Measurements from ENCODE around the gene MTHFD1L. TPM values are rescaled to one million over a fixed set of nuclear protein-coding genes. Genes with fewer than 3 reads are reported as not detected.

Gene MTHFD1L
- total RNA-seq, 1 donor from 2014 or later, result 3.1 TPM

DNA sequence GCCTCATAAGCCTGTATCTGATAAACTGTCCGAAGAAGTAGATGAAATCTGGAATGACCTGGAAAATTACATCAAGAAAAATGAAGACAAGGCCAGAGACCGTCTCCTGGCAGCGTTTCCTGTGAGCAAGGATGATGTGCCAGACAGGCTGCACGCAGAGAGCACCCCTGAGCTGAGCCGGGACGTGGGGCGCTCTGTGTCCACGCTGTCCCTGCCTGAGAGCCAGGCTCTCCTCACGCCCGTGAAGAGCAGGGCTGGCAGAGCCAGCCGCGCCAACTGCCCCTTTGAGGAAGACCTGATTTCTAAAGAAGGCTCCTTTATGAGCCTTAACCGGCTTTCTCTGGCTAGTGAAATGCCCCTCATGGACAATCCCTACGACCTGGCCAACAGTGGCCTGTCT lies 33.9 kb upstream of the MTHFD1L start:
- Histone ChIP-seq H3K27ac (replicated peaks) (no peak overlapping the region), H3K4me1 (no peaks in the 10 kb centered on the region), H3K9me3 (replicated peaks) (no peaks in the 10 kb centered on the region), H3K36me3 (peaks cover 51% of the 10 kb centered on the region), H3K4me3 (no peak overlapping the region), H3K27me3 (ENCODE audit: low read depth) (no peaks in the 10 kb centered on the region)
- intact Hi-C loops (cut with micrococcal nuclease), result no loop called here
- TF ChIP-seq, protein P1, sequence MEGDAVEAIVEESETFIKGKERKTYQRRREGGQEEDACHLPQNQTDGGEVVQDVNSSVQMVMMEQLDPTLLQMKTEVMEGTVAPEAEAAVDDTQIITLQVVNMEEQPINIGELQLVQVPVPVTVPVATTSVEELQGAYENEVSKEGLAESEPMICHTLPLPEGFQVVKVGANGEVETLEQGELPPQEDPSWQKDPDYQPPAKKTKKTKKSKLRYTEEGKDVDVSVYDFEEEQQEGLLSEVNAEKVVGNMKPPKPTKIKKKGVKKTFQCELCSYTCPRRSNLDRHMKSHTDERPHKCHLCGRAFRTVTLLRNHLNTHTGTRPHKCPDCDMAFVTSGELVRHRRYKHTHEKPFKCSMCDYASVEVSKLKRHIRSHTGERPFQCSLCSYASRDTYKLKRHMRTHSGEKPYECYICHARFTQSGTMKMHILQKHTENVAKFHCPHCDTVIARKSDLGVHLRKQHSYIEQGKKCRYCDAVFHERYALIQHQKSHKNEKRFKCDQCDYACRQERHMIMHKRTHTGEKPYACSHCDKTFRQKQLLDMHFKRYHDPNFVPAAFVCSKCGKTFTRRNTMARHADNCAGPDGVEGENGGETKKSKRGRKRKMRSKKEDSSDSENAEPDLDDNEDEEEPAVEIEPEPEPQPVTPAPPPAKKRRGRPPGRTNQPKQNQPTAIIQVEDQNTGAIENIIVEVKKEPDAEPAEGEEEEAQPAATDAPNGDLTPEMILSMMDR (IDR thresholded peaks at IDR 0.05; ENCODE audit: borderline replicate concordance), result no peak
- no peak for DNase-seq

DNA sequence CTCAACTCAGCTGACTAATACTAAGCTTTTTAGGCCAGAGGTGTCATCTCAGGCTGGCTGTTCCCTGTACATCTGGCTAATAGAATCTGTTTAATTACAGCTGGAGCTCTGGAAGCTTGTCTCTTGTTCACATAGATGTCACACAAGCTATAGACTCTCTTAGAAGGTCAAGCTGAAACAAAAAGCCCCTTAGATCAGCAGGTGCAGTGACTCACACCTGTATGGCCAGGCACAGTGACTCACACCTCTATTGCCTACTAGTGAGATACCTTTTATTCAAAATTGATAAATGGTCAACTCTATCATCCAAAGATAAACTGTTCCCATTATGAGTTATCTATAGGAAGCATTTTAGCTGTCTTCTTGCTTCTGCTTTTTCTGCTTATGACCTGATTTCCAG lies 29.9 kb upstream of the MTHFD1L start:
- Histone ChIP-seq H3K9me3 (replicated peaks) (no peaks in the 10 kb centered on the region), H3K36me3 (peaks cover 53% of the 10 kb centered on the region), H3K27ac (replicated peaks) (no peak overlapping the region), H3K27me3 (ENCODE audit: low read depth) (no peaks in the 10 kb centered on the region), H3K4me1 (no peaks in the 10 kb centered on the region), H3K4me3 (no peak overlapping the region)
- intact Hi-C loops (cut with micrococcal nuclease), result no loop called here
- no peak for DNase-seq
- TF ChIP-seq, protein P1 (IDR thresholded peaks at IDR 0.05; ENCODE audit: borderline replicate concordance), result no peak

DNA sequence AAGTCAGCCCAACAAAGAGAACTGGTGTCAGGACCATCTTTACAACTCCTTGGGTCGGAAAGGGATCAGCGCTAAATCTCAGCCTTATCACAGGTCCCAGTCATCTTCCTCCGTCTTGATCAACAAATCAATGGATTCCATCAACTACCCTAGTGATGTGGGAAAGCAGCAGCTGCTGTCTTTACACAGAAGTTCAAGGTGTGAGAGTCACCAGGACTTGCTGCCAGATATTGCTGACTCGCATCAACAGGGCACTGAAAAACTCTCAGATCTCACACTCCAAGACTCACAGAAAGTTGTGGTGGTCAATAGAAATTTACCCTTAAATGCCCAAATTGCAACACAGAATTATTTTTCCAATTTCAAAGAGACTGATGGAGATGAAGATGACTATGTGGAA lies 25.3 kb upstream of the MTHFD1L start:
- no peaks in the 10 kb centered on the region for H3K27me3 ChIP-seq (ENCODE audit: low read depth)
- H3K36me3 ChIP-seq, result peaks cover 38% of the 10 kb centered on the region
- intact Hi-C loops (cut with micrococcal nuclease), result no loop called here
- H3K9me3 ChIP-seq (replicated peaks), result no peaks in the 10 kb centered on the region
- TF ChIP-seq, protein P1 (IDR thresholded peaks at IDR 0.05; ENCODE audit: borderline replicate concordance), result no peak
- no peak overlapping the region for H3K27ac ChIP-seq (replicated peaks)
- no peak overlapping the region for H3K4me3 ChIP-seq
- DNase-seq, result no peak
- no peaks in the 10 kb centered on the region for H3K4me1 ChIP-seq

DNA sequence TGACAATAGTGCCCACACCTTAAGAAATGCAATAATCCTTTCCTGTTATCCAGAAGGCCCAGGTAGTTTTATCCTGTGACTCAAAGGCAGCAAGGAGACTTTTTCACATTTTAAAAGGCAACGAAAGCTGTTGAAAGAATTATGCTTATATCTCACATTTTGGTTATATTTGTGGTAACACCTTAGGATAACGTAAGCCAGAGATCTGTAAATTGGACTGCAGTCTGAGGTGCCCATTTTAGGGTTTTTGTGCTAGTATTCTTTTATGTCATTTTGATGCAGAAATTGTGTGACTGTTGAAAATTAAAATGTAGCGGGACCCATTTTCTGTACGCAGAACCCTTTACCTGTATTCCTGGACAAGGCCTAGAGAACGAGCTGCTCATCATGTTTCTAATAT lies 24.3 kb upstream of the MTHFD1L start:
- H3K9me3 ChIP-seq (replicated peaks), result no peaks in the 10 kb centered on the region
- no peak overlapping the region for H3K4me3 ChIP-seq
- H3K4me1 ChIP-seq, result no peaks in the 10 kb centered on the region
- H3K27ac ChIP-seq (replicated peaks), result no peak overlapping the region
- TF ChIP-seq, protein P1 (IDR thresholded peaks at IDR 0.05; ENCODE audit: borderline replicate concordance), result no peak
- peaks cover 31% of the 10 kb centered on the region for H3K36me3 ChIP-seq
- intact Hi-C loops (cut with micrococcal nuclease), result no loop called here
- DNase-seq, result no peak
- no peaks in the 10 kb centered on the region for H3K27me3 ChIP-seq (ENCODE audit: low read depth)

DNA sequence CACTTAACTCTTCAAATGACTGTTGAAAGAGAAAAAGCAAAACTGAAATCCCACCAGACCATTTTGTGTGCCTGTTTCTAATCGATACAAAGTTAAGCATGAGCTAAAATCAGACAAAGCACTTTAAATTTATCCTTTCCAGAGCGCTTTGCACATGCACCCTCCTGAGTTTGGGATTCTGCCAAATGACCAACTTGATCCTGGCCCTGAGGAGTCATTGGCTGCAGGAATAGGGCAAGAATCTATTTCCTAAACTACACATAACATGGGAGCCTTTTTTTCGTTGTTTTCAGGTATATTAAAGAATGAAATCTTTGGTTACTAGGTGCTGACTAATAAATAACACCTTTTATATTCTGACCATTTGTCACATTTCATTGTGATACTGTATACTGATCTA lies 23.8 kb upstream of the MTHFD1L start:
- TF ChIP-seq, protein P1 (IDR thresholded peaks at IDR 0.05; ENCODE audit: borderline replicate concordance), result no peak
- H3K9me3 ChIP-seq (replicated peaks), result no peaks in the 10 kb centered on the region
- H3K27me3 ChIP-seq (ENCODE audit: low read depth), result no peaks in the 10 kb centered on the region
- H3K4me3 ChIP-seq, result no peak overlapping the region
- no peaks in the 10 kb centered on the region for H3K4me1 ChIP-seq
- no peak for DNase-seq
- peaks cover 28% of the 10 kb centered on the region for H3K36me3 ChIP-seq
- no peak overlapping the region for H3K27ac ChIP-seq (replicated peaks)
- intact Hi-C loops (cut with micrococcal nuclease), result no loop called here

DNA sequence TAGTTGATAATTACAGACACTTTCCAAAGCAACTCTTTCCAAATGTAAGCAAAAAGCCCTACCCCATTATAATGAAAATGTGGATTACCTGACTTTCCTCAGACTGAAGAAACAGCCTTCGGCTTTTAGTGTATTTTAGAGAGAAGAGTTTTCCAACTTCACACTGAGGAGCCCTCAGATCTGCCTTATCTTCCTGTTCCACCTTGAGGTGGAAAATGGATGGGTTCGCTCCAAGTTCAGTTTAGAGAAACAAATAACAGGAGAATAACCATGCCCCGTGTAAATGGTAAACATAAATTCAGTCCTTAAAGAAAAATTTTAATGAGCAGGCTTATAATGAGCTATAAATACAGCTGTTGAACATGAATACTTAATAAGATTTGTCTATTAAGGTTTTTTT lies 21.1 kb upstream of the MTHFD1L start:
- TF ChIP-seq, protein P1 (IDR thresholded peaks at IDR 0.05; ENCODE audit: borderline replicate concordance), result no peak
- Histone ChIP-seq H3K27me3 (ENCODE audit: low read depth) (no peaks in the 10 kb centered on the region), H3K4me1 (no peaks in the 10 kb centered on the region), H3K27ac (replicated peaks) (no peak overlapping the region), H3K4me3 (no peak overlapping the region), H3K9me3 (replicated peaks) (no peaks in the 10 kb centered on the region), H3K36me3 (peaks cover 30% of the 10 kb centered on the region)
- no peak for DNase-seq
- intact Hi-C loops (cut with micrococcal nuclease), result no loop called here
